OCI-LY7 (cell line): ENCODE measurements around the gene IGSF3. TPM values are rescaled to one million over a fixed set of nuclear protein-coding genes. Genes with fewer than 3 reads are reported as not detected.
"Not testable (repeated sequence)": the region's sequence is repeated elsewhere in the genome, so short reads cannot be mapped to it uniquely, and the experiment has no call there.

Experiments
- BruUV-seq: library from RNA; stranded (reverse); fragments of 400-500 nt; replicated peaks from 2 replicates; lab custom pipeline; 2021; lab: Mats Ljungman, UMichigan
- CTCF ChIA-PET: fragments of 300-600 bp; sonication (Branson Sonifier 250); formaldehyde crosslinking; loops from one replicate; lab custom pipeline; 2022; ENCODE audit warnings: antibody characterized with exemption; ENCODE audit not compliant: unreplicated experiment; lab: Charles Lee
- POLR2A ChIA-PET: fragments of 300-600 bp; sonication (Branson Sonifier 250); formaldehyde crosslinking; loops from one replicate; lab custom pipeline; 2022; ENCODE audit warnings: antibody characterized with exemption; lab: Charles Lee
- DNase-seq: peaks from one replicate; pipeline ENCODE4 v3.0.0-alpha.2; 2015; ENCODE audit warnings: low spot score
- H2AFZ ChIP-seq: fragments of 200-600 bp; sonication (generic), shearing (Covaris generic); 2 replicates; pipeline ENCODE4 v1.6.1; 2014; ENCODE audit warnings: mild to moderate bottlenecking, antibody characterized with exemption, low read length, moderate library complexity
- H3K27ac ChIP-seq: fragments of 200-600 bp; sonication (generic); 2 replicates; pipeline ENCODE4 v1.5.1; 2014; ENCODE audit warnings: mixed run types, low read depth, mild to moderate bottlenecking, moderate library complexity, low read length, inconsistent platforms; ENCODE audit not compliant: poor library complexity, severe bottlenecking
- H3K36me3 ChIP-seq: fragments of 200-600 bp; sonication (generic); 2 replicates; pipeline ENCODE4 v1.6.1; 2014; ENCODE audit warnings: mild to moderate bottlenecking, antibody characterized with exemption, low read length, moderate library complexity, mixed read lengths; ENCODE audit not compliant: insufficient read depth
- H3K4me1 ChIP-seq: fragments of 200-600 bp; sonication (generic); 2 replicates; pipeline ENCODE4 v1.5.1; 2014; ENCODE audit warnings: mild to moderate bottlenecking, low read length; ENCODE audit not compliant: insufficient read depth, poor library complexity, severe bottlenecking
- H3K4me2 ChIP-seq: fragments of 200-600 bp; sonication (generic); 2 replicates; pipeline ENCODE4 v1.6.1; 2014; ENCODE audit warnings: mild to moderate bottlenecking, low read length
- H3K4me3 ChIP-seq: fragments of 200-600 bp; sonication (generic); 2 replicates; pipeline ENCODE4 v1.5.1; 2014; ENCODE audit warnings: mild to moderate bottlenecking, low read depth, low read length; ENCODE audit not compliant: poor library complexity, severe bottlenecking
- H3K79me2 ChIP-seq: fragments of 200-600 bp; sonication (generic); 2 replicates; pipeline ENCODE4 v1.6.1; 2016; ENCODE audit warnings: low read depth, mild to moderate bottlenecking, low read length, moderate library complexity, mixed read lengths; ENCODE audit not compliant: insufficient read depth
- H3K9me2 ChIP-seq: fragments of 200-600 bp; sonication (generic); 2 replicates; pipeline ENCODE4 v1.6.1; 2016; ENCODE audit warnings: mild to moderate bottlenecking, low read length, mixed read lengths; ENCODE audit not compliant: insufficient read depth
- H3K9me3 ChIP-seq: fragments of 200-600 bp; sonication (generic); 2 replicates; pipeline ENCODE4 v1.6.1; 2014; ENCODE audit warnings: mild to moderate bottlenecking, mixed run types, low read length, mixed read lengths
- H4K20me1 ChIP-seq: fragments of 200-600 bp; sonication (generic); 2 replicates; pipeline ENCODE4 v1.6.1; 2014; ENCODE audit warnings: mild to moderate bottlenecking, antibody characterized with exemption, low read length, moderate library complexity, mixed read lengths; ENCODE audit not compliant: insufficient read depth
- CTCF ChIP-seq: fragments of 200-600 bp; sonication (generic); conservative IDR thresholded peaks from 2 replicates; pipeline ENCODE4 v1.5.1; 2014; ENCODE audit warnings: mild to moderate bottlenecking, antibody characterized with exemption, low read length, moderate library complexity, mixed read lengths
- EZH2phosphoT487 ChIP-seq: fragments of 200-600 bp; sonication (generic); IDR thresholded peaks from 2 replicates; pipeline ENCODE4 v1.6.1; 2018; ENCODE audit warnings: low read depth, borderline replicate concordance, mild to moderate bottlenecking, mixed run types, antibody characterized with exemption, low read length, moderate library complexity, mixed read lengths
- intact Hi-C: fragments of 100-400 bp; cut with micrococcal nuclease; formaldehyde crosslinking; loops from one replicate; pipeline ENCODE4 v1.10.0; 2022; ENCODE audit not compliant: unreplicated experiment
- total RNA-seq, 2 experiments: library from RNA; depleted of rRNA in 1 of 2; stranded (reverse); fragments of >200 nt in 1 of 2; shearing (Covaris generic) in 1 of 2; gene quantifications; 2 replicates each; pipeline ENCODE4 v1.2.3, GENCODE V29; 2014 to 2022

IGSF3 gene
- total RNA-seq, 2 experiments from 2014 or later = not detected

- intact Hi-C loops, H3K4me2 ChIP-seq, H3K79me2 ChIP-seq, CTCF ChIA-PET, H3K9me3 ChIP-seq, H3K4me1 ChIP-seq, H3K9me2 ChIP-seq, H2AFZ ChIP-seq, H3K4me3 ChIP-seq, BruUV-seq, H3K27ac ChIP-seq, H4K20me1 ChIP-seq, DNase-seq, POLR2A ChIA-PET, H3K36me3 ChIP-seq: not testable (repeated sequence)
These were observed 77.1 kb downstream of the IGSF3 start for GRCh38 chr1:116590359-116591005.

GRCh38 chr1:116589101-116589735 lies 78.3 kb downstream of the IGSF3 start:
- intact Hi-C loops, CTCF ChIA-PET, H3K79me2 ChIP-seq, H3K9me3 ChIP-seq, H2AFZ ChIP-seq, H3K4me2 ChIP-seq, DNase-seq, H3K4me3 ChIP-seq, H3K4me1 ChIP-seq, POLR2A ChIA-PET, H3K9me2 ChIP-seq, H3K36me3 ChIP-seq, BruUV-seq, H4K20me1 ChIP-seq, H3K27ac ChIP-seq: not testable (repeated sequence)

- Histone ChIP-seq H3K4me2 (no peak overlapping the region), H3K9me2 (no peaks in the 10 kb centered on the region), H3K4me1 (no peaks in the 10 kb centered on the region), H3K4me3 (no peak overlapping the region), H3K79me2 (no peaks in the 10 kb centered on the region), H2AFZ (no peak overlapping the region), H3K9me3 (no peaks in the 10 kb centered on the region), H4K20me1 (no peaks in the 10 kb centered on the region), H3K36me3 (no peaks in the 10 kb centered on the region), H3K27ac (no peak overlapping the region)
- ChIA-PET POLR2A (no interaction called here), CTCF (no interaction called here)
- BruUV-seq = no TSS peak
- no peak for TF ChIP-seq CTCF
- TF ChIP-seq EZH2phosphoT487 = no peak
- no peak for DNase-seq
- intact Hi-C loops = no loop called here
These were observed 79.9 kb downstream of the IGSF3 start for GRCh38 chr1:116587501-116588227.
